Measurements from ENCODE around the gene COL6A1.

GRCh38 chr21:45939521-45940045, 42.0 kb upstream of the COL6A1 start:
- no peak for TF ChIP-seq CTCF (conservative IDR thresholded peaks at IDR 0.05; ENCODE audit: low read length)
- TF ChIP-seq EZH2phosphoT487 (IDR thresholded peaks at IDR 0.05; ENCODE audit: borderline replicate concordance, low read depth, low read length) = no peak
